ENCODE results near the gene CREB3L1. TPM values are rescaled to one million over a fixed set of nuclear protein-coding genes. Genes with fewer than 3 reads are reported as not detected.

Gene CREB3L1
- total and polyA plus RNA-seq, 2 of the 13 experiments (the other 11 are each of a cell fraction or from before 2014, with no cell fraction given): not detected

DNA sequence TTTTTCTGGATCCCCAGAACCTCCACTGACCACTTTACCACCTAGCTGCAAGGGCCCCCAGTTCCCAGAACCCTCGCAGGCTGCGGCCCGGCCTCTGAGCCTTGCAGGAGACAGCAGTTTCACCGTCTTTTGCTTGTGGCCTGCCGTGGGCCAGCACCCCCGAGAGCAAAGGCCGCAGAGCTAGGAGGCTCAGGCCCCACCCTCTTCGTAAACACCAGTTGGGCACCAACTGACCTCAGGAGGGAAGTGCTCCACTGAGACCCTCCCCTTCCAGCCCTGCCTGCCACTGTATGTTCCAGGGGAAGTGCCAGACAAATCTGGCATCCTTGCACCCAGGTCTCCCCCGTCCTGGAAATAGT lies 23.4 kb upstream of the CREB3L1 start (continued):
- TF ChIP-seq ZNF280D (CRISPR knock-in tag; IDR thresholded peaks at IDR 0.05) (peak; percentile 71; the same call in 1 of the 2 replicates), CAMTA2 (CRISPR knock-in tag; IDR thresholded peaks at IDR 0.05; ENCODE audit: borderline replicate concordance) (no peak), MED8 (CRISPR knock-in tag; IDR thresholded peaks at IDR 0.05; ENCODE audit: insufficient replicate concordance) (no peak), NR3C1 (CRISPR knock-in tag; IDR thresholded peaks at IDR 0.05) (no peak), PRDM15 (CRISPR knock-in tag; IDR thresholded peaks at IDR 0.05) (peak; percentile 97), ZNF572 (CRISPR knock-in tag; IDR thresholded peaks at IDR 0.05) (no peak), ZBTB44 (CRISPR knock-in tag; IDR thresholded peaks at IDR 0.05) (no peak), NFIC (IDR thresholded peaks at IDR 0.05; ENCODE audit: low read length) (no peak), ZNF224 (CRISPR knock-in tag; IDR thresholded peaks at IDR 0.05) (0 out of 2 replicates have a peak, but pooled peaks have one; percentile 29), SALL2 (CRISPR knock-in tag; IDR thresholded peaks at IDR 0.05) (no peak), ZNF558 (CRISPR knock-in tag; IDR thresholded peaks at IDR 0.05; ENCODE audit: borderline replicate concordance) (no peak), ZNF737 (CRISPR knock-in tag; IDR thresholded peaks at IDR 0.05; ENCODE audit: borderline replicate concordance) (no peak), NKX3-1 (CRISPR knock-in tag; IDR thresholded peaks at IDR 0.05) (no peak), HMG20A (CRISPR knock-in tag; IDR thresholded peaks at IDR 0.05; ENCODE audit: borderline replicate concordance) (no peak), ZNF747 (CRISPR knock-in tag; IDR thresholded peaks at IDR 0.05; ENCODE audit: borderline replicate concordance) (no peak), KLF16 (CRISPR knock-in tag; IDR thresholded peaks at IDR 0.05) (no peak)
- TF ChIP-seq, protein P1, sequence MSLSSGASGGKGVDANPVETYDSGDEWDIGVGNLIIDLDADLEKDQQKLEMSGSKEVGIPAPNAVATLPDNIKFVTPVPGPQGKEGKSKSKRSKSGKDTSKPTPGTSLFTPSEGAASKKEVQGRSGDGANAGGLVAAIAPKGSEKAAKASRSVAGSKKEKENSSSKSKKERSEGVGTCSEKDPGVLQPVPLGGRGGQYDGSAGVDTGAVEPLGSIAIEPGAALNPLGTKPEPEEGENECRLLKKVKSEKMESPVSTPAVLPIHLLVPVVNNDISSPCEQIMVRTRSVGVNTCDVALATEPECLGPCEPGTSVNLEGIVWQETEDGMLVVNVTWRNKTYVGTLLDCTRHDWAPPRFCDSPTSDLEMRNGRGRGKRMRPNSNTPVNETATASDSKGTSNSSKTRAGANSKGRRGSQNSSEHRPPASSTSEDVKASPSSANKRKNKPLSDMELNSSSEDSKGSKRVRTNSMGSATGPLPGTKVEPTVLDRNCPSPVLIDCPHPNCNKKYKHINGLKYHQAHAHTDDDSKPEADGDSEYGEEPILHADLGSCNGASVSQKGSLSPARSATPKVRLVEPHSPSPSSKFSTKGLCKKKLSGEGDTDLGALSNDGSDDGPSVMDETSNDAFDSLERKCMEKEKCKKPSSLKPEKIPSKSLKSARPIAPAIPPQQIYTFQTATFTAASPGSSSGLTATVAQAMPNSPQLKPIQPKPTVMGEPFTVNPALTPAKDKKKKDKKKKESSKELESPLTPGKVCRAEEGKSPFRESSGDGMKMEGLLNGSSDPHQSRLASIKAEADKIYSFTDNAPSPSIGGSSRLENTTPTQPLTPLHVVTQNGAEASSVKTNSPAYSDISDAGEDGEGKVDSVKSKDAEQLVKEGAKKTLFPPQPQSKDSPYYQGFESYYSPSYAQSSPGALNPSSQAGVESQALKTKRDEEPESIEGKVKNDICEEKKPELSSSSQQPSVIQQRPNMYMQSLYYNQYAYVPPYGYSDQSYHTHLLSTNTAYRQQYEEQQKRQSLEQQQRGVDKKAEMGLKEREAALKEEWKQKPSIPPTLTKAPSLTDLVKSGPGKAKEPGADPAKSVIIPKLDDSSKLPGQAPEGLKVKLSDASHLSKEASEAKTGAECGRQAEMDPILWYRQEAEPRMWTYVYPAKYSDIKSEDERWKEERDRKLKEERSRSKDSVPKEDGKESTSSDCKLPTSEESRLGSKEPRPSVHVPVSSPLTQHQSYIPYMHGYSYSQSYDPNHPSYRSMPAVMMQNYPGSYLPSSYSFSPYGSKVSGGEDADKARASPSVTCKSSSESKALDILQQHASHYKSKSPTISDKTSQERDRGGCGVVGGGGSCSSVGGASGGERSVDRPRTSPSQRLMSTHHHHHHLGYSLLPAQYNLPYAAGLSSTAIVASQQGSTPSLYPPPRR (CRISPR knock-in tag; IDR thresholded peaks at IDR 0.05; ENCODE audit: borderline replicate concordance): no peak
